Measurements from ENCODE around the gene BEST2.

- TF ChIP-seq EZH2phosphoT487 (IDR thresholded peaks at IDR 0.05; ENCODE audit: borderline replicate concordance) (no peak), CTCF (conservative IDR thresholded peaks at IDR 0.05; ENCODE audit: low read length) (no peak)
Observed at GRCh38 chr19:12752056-12752781, 628 bp downstream of the BEST2 start.

All from Loucy (cell line).